Measurements from ENCODE around the gene TECPR2. TPM values are rescaled to one million over a fixed set of nuclear protein-coding genes. Genes with fewer than 3 reads are reported as not detected.
A peak's percentile ranks its signal among the peaks of the same experiment; 100 is the strongest.

The TECPR2 gene
- total and polyA plus RNA-seq, 2 of the 13 experiments (the other 11 are each of a cell fraction or from before 2014, with no cell fraction given): 3.5 to 5.7 TPM

DNA sequence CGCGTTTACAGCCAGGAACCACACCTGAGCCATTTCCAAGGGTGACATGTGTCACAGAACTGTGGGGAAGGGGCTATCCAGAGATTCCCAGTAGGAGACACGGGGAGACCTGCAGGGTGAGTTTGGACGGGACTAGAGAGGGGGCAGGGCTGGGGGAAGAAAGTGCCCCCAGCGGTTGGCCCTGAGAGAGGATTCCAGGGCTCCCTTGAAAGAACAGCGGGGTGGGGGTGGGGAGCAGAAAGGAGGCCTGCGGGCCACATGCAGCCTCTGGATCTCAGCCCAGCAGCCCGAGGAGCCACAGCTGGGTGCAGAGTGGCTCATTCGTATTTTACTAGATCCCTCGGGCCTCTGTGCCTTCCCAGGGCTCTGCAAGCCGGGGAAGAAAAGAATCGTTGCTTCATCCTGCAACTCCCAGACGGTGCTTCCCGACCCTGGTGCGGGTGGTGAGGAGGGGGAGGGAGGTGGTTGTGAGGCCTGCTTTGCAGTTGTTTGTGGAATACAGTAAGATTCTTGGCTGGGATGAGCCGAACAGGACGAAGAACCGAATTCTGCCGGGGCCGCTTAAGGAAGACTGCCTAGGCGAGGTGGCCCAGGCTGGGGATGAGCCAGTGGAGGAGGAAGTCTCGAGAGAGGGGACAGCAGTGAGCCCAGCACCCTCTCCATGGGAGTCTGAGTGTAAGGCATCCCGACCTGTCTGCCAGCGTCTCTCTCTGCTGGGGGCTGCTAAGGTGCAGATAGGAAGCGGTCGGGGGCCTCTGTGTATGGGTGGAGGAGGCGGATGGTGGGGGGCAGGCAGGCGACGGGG lies 182.9 kb downstream of the TECPR2 start (continued):
- TF ChIP-seq, protein P1, sequence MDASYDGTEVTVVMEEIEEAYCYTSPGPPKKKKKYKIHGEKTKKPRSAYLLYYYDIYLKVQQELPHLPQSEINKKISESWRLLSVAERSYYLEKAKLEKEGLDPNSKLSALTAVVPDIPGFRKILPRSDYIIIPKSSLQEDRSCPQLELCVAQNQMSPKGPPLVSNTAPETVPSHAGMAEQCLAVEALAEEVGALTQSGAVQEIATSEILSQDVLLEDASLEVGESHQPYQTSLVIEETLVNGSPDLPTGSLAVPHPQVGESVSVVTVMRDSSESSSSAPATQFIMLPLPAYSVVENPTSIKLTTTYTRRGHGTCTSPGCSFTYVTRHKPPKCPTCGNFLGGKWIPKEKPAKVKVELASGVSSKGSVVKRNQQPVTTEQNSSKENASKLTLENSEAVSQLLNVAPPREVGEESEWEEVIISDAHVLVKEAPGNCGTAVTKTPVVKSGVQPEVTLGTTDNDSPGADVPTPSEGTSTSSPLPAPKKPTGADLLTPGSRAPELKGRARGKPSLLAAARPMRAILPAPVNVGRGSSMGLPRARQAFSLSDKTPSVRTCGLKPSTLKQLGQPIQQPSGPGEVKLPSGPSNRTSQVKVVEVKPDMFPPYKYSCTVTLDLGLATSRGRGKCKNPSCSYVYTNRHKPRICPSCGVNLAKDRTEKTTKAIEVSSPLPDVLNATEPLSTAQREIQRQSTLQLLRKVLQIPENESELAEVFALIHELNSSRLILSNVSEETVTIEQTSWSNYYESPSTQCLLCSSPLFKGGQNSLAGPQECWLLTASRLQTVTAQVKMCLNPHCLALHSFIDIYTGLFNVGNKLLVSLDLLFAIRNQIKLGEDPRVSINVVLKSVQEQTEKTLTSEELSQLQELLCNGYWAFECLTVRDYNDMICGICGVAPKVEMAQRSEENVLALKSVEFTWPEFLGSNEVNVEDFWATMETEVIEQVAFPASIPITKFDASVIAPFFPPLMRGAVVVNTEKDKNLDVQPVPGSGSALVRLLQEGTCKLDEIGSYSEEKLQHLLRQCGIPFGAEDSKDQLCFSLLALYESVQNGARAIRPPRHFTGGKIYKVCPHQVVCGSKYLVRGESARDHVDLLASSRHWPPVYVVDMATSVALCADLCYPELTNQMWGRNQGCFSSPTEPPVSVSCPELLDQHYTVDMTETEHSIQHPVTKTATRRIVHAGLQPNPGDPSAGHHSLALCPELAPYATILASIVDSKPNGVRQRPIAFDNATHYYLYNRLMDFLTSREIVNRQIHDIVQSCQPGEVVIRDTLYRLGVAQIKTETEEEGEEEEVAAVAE (CRISPR knock-in tag; IDR thresholded peaks at IDR 0.05; ENCODE audit: borderline replicate concordance): peak; percentile 56; the same call in 1 of the 2 replicates
- peak; percentile 39; the same call in 1 of the 2 replicates for TF ChIP-seq ETV5 (CRISPR knock-in tag; IDR thresholded peaks at IDR 0.05; ENCODE audit: borderline replicate concordance)
- 0 out of 2 replicates have a peak, but pooled peaks have one; percentile 27 for TF ChIP-seq TEAD2 (CRISPR knock-in tag; IDR thresholded peaks at IDR 0.05)
- TF ChIP-seq HNF4G (IDR thresholded peaks at IDR 0.05; ENCODE audit: borderline replicate concordance, low read depth, low read length): peak; percentile 45
- no peak for TF ChIP-seq HNF4G (CRISPR knock-in tag; IDR thresholded peaks at IDR 0.05; ENCODE audit: borderline replicate concordance, low read depth)
- TF ChIP-seq ZNF644 (CRISPR knock-in tag; IDR thresholded peaks at IDR 0.05; ENCODE audit: low read depth): 0 out of 2 replicates have a peak, but pooled peaks have one; percentile 22
- 0 out of 2 replicates have a peak, but pooled peaks have one; percentile 76 for TF ChIP-seq CAMTA2 (CRISPR knock-in tag; IDR thresholded peaks at IDR 0.05; ENCODE audit: borderline replicate concordance)
- TF ChIP-seq, protein P2, sequence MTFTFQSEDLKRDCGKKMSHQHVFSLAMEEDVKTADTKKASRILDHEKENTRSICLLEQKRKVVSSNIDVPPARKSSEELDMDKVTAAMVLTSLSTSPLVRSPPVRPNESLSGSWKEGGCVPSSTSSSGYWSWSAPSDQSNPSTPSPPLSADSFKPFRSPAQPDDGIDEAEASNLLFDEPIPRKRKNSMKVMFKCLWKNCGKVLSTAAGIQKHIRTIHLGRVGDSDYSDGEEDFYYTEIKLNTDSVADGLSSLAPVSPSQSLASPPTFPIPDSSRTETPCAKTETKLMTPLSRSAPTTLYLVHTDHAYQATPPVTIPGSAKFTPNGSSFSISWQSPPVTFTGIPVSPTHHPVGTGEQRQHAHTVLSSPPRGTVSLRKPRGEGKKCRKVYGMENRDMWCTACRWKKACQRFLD (CRISPR knock-in tag; IDR thresholded peaks at IDR 0.05; ENCODE audit: borderline replicate concordance): 0 out of 2 replicates have a peak, but pooled peaks have one; percentile 48
- TF ChIP-seq CREM (IDR thresholded peaks at IDR 0.05): peak; percentile 18; the same call in 1 of the 2 replicates
- TF ChIP-seq CREM (CRISPR knock-in tag; IDR thresholded peaks at IDR 0.05): no peak
- TF ChIP-seq, protein P3, sequence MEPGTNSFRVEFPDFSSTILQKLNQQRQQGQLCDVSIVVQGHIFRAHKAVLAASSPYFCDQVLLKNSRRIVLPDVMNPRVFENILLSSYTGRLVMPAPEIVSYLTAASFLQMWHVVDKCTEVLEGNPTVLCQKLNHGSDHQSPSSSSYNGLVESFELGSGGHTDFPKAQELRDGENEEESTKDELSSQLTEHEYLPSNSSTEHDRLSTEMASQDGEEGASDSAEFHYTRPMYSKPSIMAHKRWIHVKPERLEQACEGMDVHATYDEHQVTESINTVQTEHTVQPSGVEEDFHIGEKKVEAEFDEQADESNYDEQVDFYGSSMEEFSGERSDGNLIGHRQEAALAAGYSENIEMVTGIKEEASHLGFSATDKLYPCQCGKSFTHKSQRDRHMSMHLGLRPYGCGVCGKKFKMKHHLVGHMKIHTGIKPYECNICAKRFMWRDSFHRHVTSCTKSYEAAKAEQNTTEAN (CRISPR knock-in tag; conservative IDR thresholded peaks at IDR 0.05): no peak
- TF ChIP-seq KDM5B (CRISPR knock-in tag; IDR thresholded peaks at IDR 0.05; ENCODE audit: borderline replicate concordance): 0 out of 2 replicates have a peak, but pooled peaks have one; percentile 22
- TF ChIP-seq, protein P4, sequence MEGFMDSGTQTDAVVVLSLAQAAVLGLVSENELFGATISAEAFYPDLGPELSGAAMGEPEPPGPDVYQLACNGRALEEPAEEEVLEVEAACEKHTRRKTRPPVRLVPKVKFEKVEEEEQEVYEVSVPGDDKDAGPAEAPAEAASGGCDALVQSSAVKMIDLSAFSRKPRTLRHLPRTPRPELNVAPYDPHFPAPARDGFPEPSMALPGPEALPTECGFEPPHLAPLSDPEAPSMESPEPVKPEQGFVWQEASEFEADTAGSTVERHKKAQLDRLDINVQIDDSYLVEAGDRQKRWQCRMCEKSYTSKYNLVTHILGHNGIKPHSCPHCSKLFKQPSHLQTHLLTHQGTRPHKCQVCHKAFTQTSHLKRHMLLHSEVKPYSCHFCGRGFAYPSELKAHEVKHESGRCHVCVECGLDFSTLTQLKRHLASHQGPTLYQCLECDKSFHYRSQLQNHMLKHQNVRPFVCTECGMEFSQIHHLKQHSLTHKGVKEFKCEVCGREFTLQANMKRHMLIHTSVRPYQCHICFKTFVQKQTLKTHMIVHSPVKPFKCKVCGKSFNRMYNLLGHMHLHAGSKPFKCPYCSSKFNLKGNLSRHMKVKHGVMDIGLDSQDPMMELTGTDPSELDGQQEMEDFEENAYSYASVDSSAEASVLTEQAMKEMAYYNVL (CRISPR knock-in tag; IDR thresholded peaks at IDR 0.05; ENCODE audit: borderline replicate concordance): no peak
- no peak for TF ChIP-seq ZNF124 (CRISPR knock-in tag; IDR thresholded peaks at IDR 0.05)
- 0 out of 2 replicates have a peak, but pooled peaks have one; percentile 23 for TF ChIP-seq KLF6 (CRISPR knock-in tag; IDR thresholded peaks at IDR 0.05)
- no peak for TF ChIP-seq NONO (IDR thresholded peaks at IDR 0.05)
- TF ChIP-seq NONO (CRISPR knock-in tag; conservative IDR thresholded peaks at IDR 0.05): no peak
- TF ChIP-seq NFYC (CRISPR knock-in tag; IDR thresholded peaks at IDR 0.05): no peak
